Measurements from ENCODE around the gene ERMAP.

- TF ChIP-seq CTCF (IDR thresholded peaks at IDR 0.05 in 2 of 3, conservative IDR thresholded peaks at IDR 0.05 in 1 of 3; ENCODE audit: control insufficient read depth in 2 of 3, extremely low read depth in 1 of 3, insufficient read depth in 1 of 3, low read depth in 3 of 3, low read length in 3 of 3) = no peak
- TF ChIP-seq USF1 (IDR thresholded peaks at IDR 0.05; ENCODE audit: borderline replicate concordance, extremely low read length, insufficient read depth, low read depth, low read length) = no peak
- TF ChIP-seq CEBPB (IDR thresholded peaks at IDR 0.05; ENCODE audit: borderline replicate concordance in 1 of 2, low read depth in 2 of 2, low read length in 2 of 2) = no peak
- TF ChIP-seq USF2 (IDR thresholded peaks at IDR 0.05; ENCODE audit: borderline replicate concordance, low read depth, low read length) = no peak
- no peak for TF ChIP-seq RFX5 (IDR thresholded peaks at IDR 0.05; ENCODE audit: low read depth, low read length)
- no peak for TF ChIP-seq NFIC (IDR thresholded peaks at IDR 0.05; ENCODE audit: low read depth, low read length)
- TF ChIP-seq SRF (IDR thresholded peaks at IDR 0.05; ENCODE audit: low read depth in 2 of 2, low read length in 2 of 2) = no peak
- TF ChIP-seq TAF1 (IDR thresholded peaks at IDR 0.05; ENCODE audit: borderline replicate concordance, low read depth, low read length) = no peak
Measured at GRCh38 chr1:42773420-42773819, 43.5 kb upstream of the ERMAP start.
